ENCODE measurements around the gene RXYLT1.

The RXYLT1 gene

DNA sequence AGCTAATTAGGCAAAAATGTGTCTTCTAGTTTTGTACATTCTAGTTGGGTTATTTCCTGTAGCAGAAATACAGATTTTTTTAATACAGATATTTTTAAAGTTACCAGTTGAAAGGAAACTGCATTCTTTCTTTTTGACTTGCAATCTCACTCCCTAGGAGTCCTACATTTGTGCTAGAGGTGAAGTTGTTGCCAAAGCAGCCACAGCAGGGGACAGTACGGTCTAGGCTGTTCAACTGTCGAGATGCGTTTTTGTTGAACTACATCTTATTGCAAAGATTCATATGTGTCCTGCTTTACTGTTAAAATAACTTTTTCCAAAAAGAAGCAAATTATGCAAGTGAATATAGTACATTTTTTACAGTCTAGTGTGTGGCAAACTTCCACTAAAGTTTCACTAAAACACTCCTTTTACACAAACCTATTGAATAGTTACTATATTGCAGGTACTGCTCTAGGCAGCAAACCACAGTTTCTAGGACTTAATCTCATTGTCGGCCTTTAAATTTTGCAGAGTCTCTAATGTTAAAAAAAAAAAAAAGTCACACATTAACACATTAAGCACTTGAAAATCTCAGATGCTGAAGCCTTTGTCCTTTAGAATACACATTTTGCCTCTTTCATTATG lies 34.5 kb downstream of the RXYLT1 start:
- H3K4me3 ChIP-seq (IDR thresholded peaks at IDR 0.05; ENCODE audit: insufficient read depth, low read depth, low read length): no peak overlapping the region

DNA sequence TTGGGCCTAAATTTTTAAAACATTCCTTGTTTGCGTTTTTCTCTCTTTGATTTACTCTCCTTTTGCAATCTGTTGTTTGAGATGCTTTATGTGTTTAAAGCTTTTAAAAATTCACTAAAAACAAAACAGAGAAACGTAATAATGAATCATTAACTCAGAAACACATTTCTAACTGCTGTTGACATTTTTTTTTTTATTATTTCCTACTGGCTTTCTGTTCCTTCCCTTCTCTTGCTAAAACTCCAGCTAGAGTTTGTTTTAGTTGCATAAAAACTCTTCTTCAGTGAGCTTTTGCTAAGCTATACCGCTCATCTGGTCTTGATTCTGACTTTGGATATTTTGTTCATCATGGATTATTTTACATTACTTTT lies 35.8 kb downstream of the RXYLT1 start:
- Histone ChIP-seq H3K9ac (no peak overlapping the region; the same call in 1 of the 2 replicates), H3K4me2 (peak overlapping the region; percentile 47), H3K27me3 (ENCODE audit: insufficient read depth, low read depth) (no peaks in the 10 kb centered on the region), H3K4me1 (ENCODE audit: low read depth, poor library complexity, severe bottlenecking) (peaks cover 31% of the 10 kb centered on the region), H3K4me3 (IDR thresholded peaks at IDR 0.05; ENCODE audit: insufficient read depth, low read depth, low read length) (no peak overlapping the region), H2AFZ (ENCODE audit: low read depth) (no peak overlapping the region), H3K36me3 (ENCODE audit: insufficient read depth) (no peaks in the 10 kb centered on the region), H4K20me1 (ENCODE audit: insufficient read depth) (no peaks in the 10 kb centered on the region), H3K79me2 (ENCODE audit: insufficient read depth, low read depth) (no peaks in the 10 kb centered on the region), H3K27ac (peak overlapping the region; percentile 57)
- TF ChIP-seq, protein P1, sequence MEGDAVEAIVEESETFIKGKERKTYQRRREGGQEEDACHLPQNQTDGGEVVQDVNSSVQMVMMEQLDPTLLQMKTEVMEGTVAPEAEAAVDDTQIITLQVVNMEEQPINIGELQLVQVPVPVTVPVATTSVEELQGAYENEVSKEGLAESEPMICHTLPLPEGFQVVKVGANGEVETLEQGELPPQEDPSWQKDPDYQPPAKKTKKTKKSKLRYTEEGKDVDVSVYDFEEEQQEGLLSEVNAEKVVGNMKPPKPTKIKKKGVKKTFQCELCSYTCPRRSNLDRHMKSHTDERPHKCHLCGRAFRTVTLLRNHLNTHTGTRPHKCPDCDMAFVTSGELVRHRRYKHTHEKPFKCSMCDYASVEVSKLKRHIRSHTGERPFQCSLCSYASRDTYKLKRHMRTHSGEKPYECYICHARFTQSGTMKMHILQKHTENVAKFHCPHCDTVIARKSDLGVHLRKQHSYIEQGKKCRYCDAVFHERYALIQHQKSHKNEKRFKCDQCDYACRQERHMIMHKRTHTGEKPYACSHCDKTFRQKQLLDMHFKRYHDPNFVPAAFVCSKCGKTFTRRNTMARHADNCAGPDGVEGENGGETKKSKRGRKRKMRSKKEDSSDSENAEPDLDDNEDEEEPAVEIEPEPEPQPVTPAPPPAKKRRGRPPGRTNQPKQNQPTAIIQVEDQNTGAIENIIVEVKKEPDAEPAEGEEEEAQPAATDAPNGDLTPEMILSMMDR (conservative IDR thresholded peaks at IDR 0.05; ENCODE audit: low read depth, low read length): no peak

More for the DNA sequence above, 34.5 kb downstream of the RXYLT1 start:
- no peaks in the 10 kb centered on the region for H3K36me3 ChIP-seq (ENCODE audit: insufficient read depth)
- no peaks in the 10 kb centered on the region for H3K79me2 ChIP-seq (ENCODE audit: insufficient read depth, low read depth)
- no peaks in the 10 kb centered on the region for H3K27me3 ChIP-seq (ENCODE audit: insufficient read depth, low read depth)
- H3K4me2 ChIP-seq: peak overlapping the region; percentile 47
- no peaks in the 10 kb centered on the region for H4K20me1 ChIP-seq (ENCODE audit: insufficient read depth)
- H3K27ac ChIP-seq: peak overlapping the region; percentile 57
- H3K9ac ChIP-seq: peak overlapping the region; percentile 6; the same call in 1 of the 2 replicates
- TF ChIP-seq, protein P1 (conservative IDR thresholded peaks at IDR 0.05; ENCODE audit: low read depth, low read length): no peak
- H3K4me1 ChIP-seq (ENCODE audit: low read depth, poor library complexity, severe bottlenecking): peaks cover 31% of the 10 kb centered on the region
- peak overlapping the region; percentile 42 for H2AFZ ChIP-seq (ENCODE audit: low read depth)

DNA sequence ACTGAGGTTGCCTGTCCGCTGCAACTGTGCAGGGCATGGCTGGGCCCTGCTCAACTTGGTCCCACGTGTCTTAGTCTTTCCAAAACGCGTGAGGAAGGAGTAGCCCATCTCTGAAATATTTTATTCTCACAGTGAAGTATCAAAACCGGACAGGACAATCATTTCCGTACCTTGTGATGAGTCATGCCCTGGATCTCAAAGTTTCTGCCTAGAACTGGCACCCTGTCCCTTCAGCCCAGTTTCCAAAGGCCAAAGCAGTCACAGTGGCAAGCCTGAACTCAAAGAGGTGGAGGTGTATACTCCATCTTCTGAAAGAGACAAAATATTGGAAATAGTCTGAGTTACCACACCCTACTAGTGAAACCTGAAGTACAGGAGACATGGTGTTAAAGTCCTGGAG lies 36.3 kb downstream of the RXYLT1 start:
- H3K9ac ChIP-seq: no peak overlapping the region
- TF ChIP-seq, protein P1 (conservative IDR thresholded peaks at IDR 0.05; ENCODE audit: low read depth, low read length): no peak
- no peaks in the 10 kb centered on the region for H3K27me3 ChIP-seq (ENCODE audit: insufficient read depth, low read depth)
- H3K36me3 ChIP-seq (ENCODE audit: insufficient read depth): no peaks in the 10 kb centered on the region
- H3K79me2 ChIP-seq (ENCODE audit: insufficient read depth, low read depth): no peaks in the 10 kb centered on the region
- H2AFZ ChIP-seq (ENCODE audit: low read depth): no peak overlapping the region
- H3K27ac ChIP-seq: no peak overlapping the region
- H3K4me2 ChIP-seq: no peak overlapping the region
- H3K4me1 ChIP-seq (ENCODE audit: low read depth, poor library complexity, severe bottlenecking): peaks cover 31% of the 10 kb centered on the region
- H4K20me1 ChIP-seq (ENCODE audit: insufficient read depth): no peaks in the 10 kb centered on the region
- H3K4me3 ChIP-seq (IDR thresholded peaks at IDR 0.05; ENCODE audit: insufficient read depth, low read depth, low read length): no peak overlapping the region

DNA sequence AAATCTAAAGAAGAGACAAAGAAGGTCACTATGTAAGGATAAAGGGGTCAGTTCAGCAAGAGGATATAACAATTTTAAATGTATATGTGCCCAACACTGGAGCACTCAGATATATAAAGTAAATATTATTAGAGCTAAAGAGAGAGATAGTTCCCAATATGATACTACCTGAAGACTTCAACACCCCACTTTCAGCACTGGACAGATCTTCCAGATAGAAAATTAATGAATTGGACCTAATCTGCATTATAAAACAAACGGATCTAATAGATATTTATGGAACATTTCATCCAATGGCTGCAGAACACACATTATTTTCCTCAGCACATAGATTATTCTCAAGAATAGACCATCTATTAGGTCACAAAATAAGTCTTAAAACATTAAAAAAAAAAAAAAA lies 40.7 kb downstream of the RXYLT1 start:
- Histone ChIP-seq H3K9ac (no peak overlapping the region), H3K4me1 (ENCODE audit: low read depth, poor library complexity, severe bottlenecking) (peaks cover 8% of the 10 kb centered on the region), H3K4me3 (IDR thresholded peaks at IDR 0.05; ENCODE audit: insufficient read depth, low read depth, low read length) (no peak overlapping the region), H3K4me2 (no peak overlapping the region), H3K27me3 (ENCODE audit: insufficient read depth, low read depth) (no peaks in the 10 kb centered on the region), H4K20me1 (ENCODE audit: insufficient read depth) (no peaks in the 10 kb centered on the region), H2AFZ (ENCODE audit: low read depth) (no peak overlapping the region), H3K36me3 (ENCODE audit: insufficient read depth) (no peaks in the 10 kb centered on the region), H3K27ac (no peak overlapping the region), H3K79me2 (ENCODE audit: insufficient read depth, low read depth) (no peaks in the 10 kb centered on the region)
- TF ChIP-seq, protein P1 (conservative IDR thresholded peaks at IDR 0.05; ENCODE audit: low read depth, low read length): no peak

Measured in KMS-11 (cell line).